ENCODE data around the gene IGLL1. TPM values are rescaled to one million over a fixed set of nuclear protein-coding genes. Genes with fewer than 3 reads are reported as not detected.
"Not testable (repeated sequence)": the region's sequence is repeated elsewhere in the genome, so short reads cannot be mapped to it uniquely, and the experiment has no call there.

IGLL1 gene
- total RNA-seq, 1 donor = not detected

- no peak for DNase-seq (ENCODE audit: insufficient read length, low spot score, missing footprints)
- Histone ChIP-seq H3K9me3 (ENCODE audit: low read depth, low read length) (no peaks in the 10 kb centered on the region), H3K27me3 (ENCODE audit: insufficient read depth, low read length) (no peaks in the 10 kb centered on the region), H3K4me3 (ENCODE audit: insufficient read depth, low read length) (no peak overlapping the region), H2AFZ (ENCODE audit: low read length) (no peak overlapping the region), H3K36me3 (ENCODE audit: insufficient read depth, low read length) (no peaks in the 10 kb centered on the region), H3K4me2 (ENCODE audit: insufficient read depth, low read length) (no peak overlapping the region), H4K20me1 (ENCODE audit: insufficient read depth, low read length) (no peaks in the 10 kb centered on the region), H3K27ac (ENCODE audit: low read depth, low read length) (no peak overlapping the region), H3K4me1 (ENCODE audit: insufficient read depth, low read length) (peaks cover 7% of the 10 kb centered on the region), H3K79me2 (ENCODE audit: insufficient read depth, low read length) (no peaks in the 10 kb centered on the region)
- TF ChIP-seq CTCF (IDR thresholded peaks at IDR 0.05; ENCODE audit: extremely low read depth, low read depth, low read length) = no peak
Observed at GRCh38 chr22:23622634-23623033, 42.5 kb upstream of the IGLL1 start.

- not testable (repeated sequence) for H3K27ac ChIP-seq (ENCODE audit: low read depth, low read length); H3K4me1 ChIP-seq (ENCODE audit: insufficient read depth, low read length); H3K4me3 ChIP-seq (ENCODE audit: insufficient read depth, low read length); H4K20me1 ChIP-seq (ENCODE audit: insufficient read depth, low read length); H2AFZ ChIP-seq (ENCODE audit: low read length); DNase-seq (ENCODE audit: insufficient read length, low spot score, missing footprints); H3K4me2 ChIP-seq (ENCODE audit: insufficient read depth, low read length); H3K27me3 ChIP-seq (ENCODE audit: insufficient read depth, low read length); H3K36me3 ChIP-seq (ENCODE audit: insufficient read depth, low read length); H3K79me2 ChIP-seq (ENCODE audit: insufficient read depth, low read length); H3K9me3 ChIP-seq (ENCODE audit: low read depth, low read length)
Observed at GRCh38 chr22:23621916-23622315, 41.8 kb upstream of the IGLL1 start.

- no peak for TF ChIP-seq CTCF (IDR thresholded peaks at IDR 0.05; ENCODE audit: extremely low read depth, low read depth, low read length)
Observed at GRCh38 chr22:23621082-23621780, 41.1 kb upstream of the IGLL1 start.

GRCh38 chr22:23613193-23613972 lies 33.3 kb upstream of the IGLL1 start:
- no peak overlapping the region for H2AFZ ChIP-seq (ENCODE audit: low read length)
- H3K36me3 ChIP-seq (ENCODE audit: insufficient read depth, low read length) = no peaks in the 10 kb centered on the region
- no peak overlapping the region for H3K4me3 ChIP-seq (ENCODE audit: insufficient read depth, low read length)
- H4K20me1 ChIP-seq (ENCODE audit: insufficient read depth, low read length) = no peaks in the 10 kb centered on the region
- no peaks in the 10 kb centered on the region for H3K9me3 ChIP-seq (ENCODE audit: low read depth, low read length)
- H3K4me1 ChIP-seq (ENCODE audit: insufficient read depth, low read length) = no peaks in the 10 kb centered on the region
- H3K79me2 ChIP-seq (ENCODE audit: insufficient read depth, low read length) = no peaks in the 10 kb centered on the region
- DNase-seq (ENCODE audit: insufficient read length, low spot score, missing footprints) = no peak
- H3K27me3 ChIP-seq (ENCODE audit: insufficient read depth, low read length) = no peaks in the 10 kb centered on the region
- no peak overlapping the region for H3K4me2 ChIP-seq (ENCODE audit: insufficient read depth, low read length)
- no peak overlapping the region for H3K27ac ChIP-seq (ENCODE audit: low read depth, low read length)
- no peak for TF ChIP-seq CTCF (IDR thresholded peaks at IDR 0.05; ENCODE audit: extremely low read depth, low read depth, low read length)

More at GRCh38 chr22:23621082-23621780, 41.1 kb upstream of the IGLL1 start:
- Histone ChIP-seq H3K4me3 (ENCODE audit: insufficient read depth, low read length) (no peak overlapping the region), H3K27ac (ENCODE audit: low read depth, low read length) (no peak overlapping the region), H3K27me3 (ENCODE audit: insufficient read depth, low read length) (no peaks in the 10 kb centered on the region), H3K4me1 (ENCODE audit: insufficient read depth, low read length) (peaks cover 7% of the 10 kb centered on the region), H3K36me3 (ENCODE audit: insufficient read depth, low read length) (no peaks in the 10 kb centered on the region), H2AFZ (ENCODE audit: low read length) (no peak overlapping the region), H3K4me2 (ENCODE audit: insufficient read depth, low read length) (no peak overlapping the region), H3K79me2 (ENCODE audit: insufficient read depth, low read length) (no peaks in the 10 kb centered on the region), H4K20me1 (ENCODE audit: insufficient read depth, low read length) (no peaks in the 10 kb centered on the region), H3K9me3 (ENCODE audit: low read depth, low read length) (no peaks in the 10 kb centered on the region)
- DNase-seq (ENCODE audit: insufficient read length, low spot score, missing footprints) = no peak
